NCI-H1417 treated with DMSO at 0.1 percent for 48 hours (cell line): ENCODE measurements around the gene LRRC32.
"Not testable (repeated sequence)": the region's sequence is repeated elsewhere in the genome, so short reads cannot be mapped to it uniquely, and the experiment has no call there.

Source experiments
- DNase-seq: peaks from one replicate; lab custom pipeline; 2025; lab: John Stamatoyannopoulos, UW

The LRRC32 gene

DNA sequence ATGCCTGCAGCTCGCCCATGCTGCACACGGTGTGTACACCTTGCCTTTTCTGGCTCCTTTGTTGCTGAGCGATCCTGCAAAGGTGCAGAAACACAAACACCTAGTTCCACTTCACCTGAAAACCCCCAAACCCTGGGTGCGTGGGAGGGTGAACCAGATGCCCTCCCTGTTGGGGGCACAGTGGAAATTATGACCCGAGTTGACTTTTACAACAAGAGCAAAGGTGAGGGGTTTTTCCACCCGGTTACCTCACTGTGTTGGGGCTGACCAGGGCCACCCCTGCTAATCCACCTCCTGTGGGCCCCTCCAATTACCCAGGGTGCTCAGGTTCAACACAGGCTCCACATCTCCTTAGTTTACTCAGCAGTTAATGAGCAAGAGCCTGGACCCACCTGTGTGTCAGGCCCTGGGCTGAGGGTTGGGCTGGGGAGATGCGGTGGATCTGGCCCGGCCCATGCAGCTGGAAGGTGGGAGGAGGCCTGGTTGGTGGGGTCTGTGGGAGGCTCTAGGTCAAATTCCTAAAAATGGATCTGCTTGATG, 42.1 kb downstream of the LRRC32 start:
- no peak for DNase-seq

GRCh38 chr11:76627606-76628005, 42.9 kb downstream of the LRRC32 start:
- DNase-seq: no peak

GRCh38 chr11:76626921-76627401, 43.6 kb downstream of the LRRC32 start:
- no peak for DNase-seq

GRCh38 chr11:76626266-76626665, 44.3 kb downstream of the LRRC32 start:
- DNase-seq: no peak

DNA sequence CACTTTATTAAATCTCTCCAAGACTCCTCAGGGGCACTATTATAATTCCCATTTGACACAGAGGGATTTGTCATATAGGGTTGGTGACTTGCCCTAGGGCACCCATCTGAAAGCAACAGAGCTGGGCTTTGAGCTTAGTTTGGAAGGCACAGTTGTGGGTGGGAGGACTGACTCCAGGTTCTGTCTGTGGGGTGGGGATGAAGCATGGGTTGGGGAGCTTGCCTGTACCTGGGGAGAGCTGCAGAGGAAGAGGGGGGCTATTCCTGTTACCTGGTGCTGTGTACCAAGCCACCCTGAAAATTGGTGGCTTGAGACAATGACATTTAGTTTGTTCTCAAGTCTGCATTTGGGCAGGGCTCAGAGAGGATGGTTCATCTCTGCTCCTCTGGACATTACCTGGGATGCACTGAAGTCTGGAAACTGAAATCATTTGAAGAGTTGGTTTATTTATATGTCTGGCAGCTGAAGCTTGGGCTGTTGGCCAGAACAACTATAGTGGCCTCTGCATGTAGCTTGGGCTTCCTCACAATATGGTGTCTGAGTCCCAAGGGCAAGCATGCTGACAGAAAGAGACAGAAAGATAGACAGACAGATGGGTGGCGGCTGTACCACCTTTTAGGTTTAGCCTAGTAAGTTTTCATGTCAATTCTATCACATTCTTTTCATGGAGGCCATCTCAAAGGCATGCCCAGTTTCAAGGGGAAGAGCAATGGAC, 44.9 kb downstream of the LRRC32 start:
- no peak for DNase-seq

GRCh38 chr11:76624500-76625379, 45.8 kb downstream of the LRRC32 start:
- DNase-seq: no peak

GRCh38 chr11:76623884-76624419, 46.6 kb downstream of the LRRC32 start:
- DNase-seq: no peak

GRCh38 chr11:76623171-76623883, 47.2 kb downstream of the LRRC32 start:
- no peak for DNase-seq

DNA sequence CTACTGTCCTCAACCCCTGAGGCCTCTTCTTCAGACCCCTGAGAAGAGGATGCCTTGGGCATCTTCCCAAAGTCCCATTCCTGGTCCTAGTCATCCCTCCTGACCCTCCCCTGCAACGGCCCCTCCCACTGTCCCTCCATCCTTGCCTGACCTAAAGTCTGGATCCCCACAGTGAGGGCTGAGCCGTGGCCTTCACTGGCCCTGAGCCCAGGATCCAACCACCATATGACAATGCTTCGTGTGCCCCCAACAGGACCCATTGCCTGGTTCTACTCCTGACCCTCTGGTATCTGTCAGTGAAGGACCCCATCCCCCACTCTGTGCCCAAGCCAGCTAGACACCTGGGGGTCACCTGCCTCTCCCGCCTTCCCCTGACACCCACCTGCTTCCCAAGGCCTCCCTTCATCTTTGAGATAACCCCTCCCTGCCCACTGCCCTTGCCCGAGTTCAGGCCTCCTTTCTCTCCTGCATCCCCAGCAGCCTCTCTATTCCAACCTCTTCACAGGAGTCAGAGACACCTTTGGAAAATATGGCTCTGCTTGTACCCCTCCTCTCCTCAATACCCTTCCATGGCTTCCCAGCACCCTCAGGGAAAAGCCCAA, 48.0 kb downstream of the LRRC32 start:
- no peak for DNase-seq

GRCh38 chr11:76621868-76622267, 48.7 kb downstream of the LRRC32 start:
- no peak for DNase-seq

- DNase-seq: no peak
Measured at GRCh38 chr11:76621466-76621865, 49.1 kb downstream of the LRRC32 start.

GRCh38 chr11:76620489-76620888, 50.1 kb downstream of the LRRC32 start:
- no peak for DNase-seq

DNA sequence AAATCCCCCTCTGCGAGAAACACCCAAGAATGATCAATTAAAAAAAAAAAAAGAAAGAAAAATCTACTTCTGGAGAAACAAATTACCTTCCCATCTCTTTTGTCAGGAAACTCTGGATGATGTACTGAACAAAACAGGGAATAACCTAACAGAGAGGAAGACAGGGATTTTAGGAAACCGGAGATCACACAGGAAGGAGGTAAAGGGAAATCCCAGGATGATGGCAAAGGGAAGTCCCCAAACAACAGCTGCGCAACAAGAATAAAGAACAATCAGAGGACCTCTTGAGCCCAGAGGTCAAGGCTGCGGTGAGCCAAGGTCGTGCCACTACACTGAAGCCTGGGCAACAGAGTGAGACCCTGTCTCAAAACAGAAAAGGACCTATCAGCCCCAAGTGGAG, 50.7 kb downstream of the LRRC32 start:
- not testable (repeated sequence) for DNase-seq

DNA sequence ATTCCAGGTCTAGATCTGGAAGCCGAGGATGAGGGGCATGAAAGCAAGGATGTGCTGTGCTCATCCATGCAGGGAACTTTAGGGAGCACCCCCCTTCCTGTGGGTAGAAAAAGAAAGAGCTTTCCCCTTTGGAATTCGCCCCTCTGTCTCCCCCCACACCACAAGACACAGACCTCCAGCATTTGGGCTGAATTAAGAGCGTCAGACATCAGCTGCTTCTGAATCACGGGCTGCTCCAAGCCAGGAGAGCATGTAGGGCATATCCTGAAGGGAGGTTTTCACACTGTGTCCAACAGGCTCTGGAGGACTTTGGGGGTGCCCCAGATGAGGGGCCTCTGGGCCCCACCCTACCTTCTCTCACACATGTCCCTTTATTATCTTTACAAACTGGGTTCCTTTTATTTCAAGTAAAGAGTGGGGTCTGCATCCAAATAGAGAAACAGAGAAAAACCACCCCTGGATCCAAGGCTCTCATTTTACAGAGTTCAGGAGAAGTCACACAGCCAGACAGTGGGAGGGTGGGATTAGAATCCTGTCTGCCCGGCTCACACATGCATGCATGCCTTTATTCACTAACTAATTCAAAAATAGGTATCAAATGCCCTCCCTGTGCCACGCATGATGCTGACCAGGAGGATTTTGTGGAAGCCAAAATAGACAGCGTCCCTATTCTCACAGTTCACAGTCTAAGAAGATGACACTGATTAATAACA, 52.8 kb downstream of the LRRC32 start:
- DNase-seq: no peak

DNA sequence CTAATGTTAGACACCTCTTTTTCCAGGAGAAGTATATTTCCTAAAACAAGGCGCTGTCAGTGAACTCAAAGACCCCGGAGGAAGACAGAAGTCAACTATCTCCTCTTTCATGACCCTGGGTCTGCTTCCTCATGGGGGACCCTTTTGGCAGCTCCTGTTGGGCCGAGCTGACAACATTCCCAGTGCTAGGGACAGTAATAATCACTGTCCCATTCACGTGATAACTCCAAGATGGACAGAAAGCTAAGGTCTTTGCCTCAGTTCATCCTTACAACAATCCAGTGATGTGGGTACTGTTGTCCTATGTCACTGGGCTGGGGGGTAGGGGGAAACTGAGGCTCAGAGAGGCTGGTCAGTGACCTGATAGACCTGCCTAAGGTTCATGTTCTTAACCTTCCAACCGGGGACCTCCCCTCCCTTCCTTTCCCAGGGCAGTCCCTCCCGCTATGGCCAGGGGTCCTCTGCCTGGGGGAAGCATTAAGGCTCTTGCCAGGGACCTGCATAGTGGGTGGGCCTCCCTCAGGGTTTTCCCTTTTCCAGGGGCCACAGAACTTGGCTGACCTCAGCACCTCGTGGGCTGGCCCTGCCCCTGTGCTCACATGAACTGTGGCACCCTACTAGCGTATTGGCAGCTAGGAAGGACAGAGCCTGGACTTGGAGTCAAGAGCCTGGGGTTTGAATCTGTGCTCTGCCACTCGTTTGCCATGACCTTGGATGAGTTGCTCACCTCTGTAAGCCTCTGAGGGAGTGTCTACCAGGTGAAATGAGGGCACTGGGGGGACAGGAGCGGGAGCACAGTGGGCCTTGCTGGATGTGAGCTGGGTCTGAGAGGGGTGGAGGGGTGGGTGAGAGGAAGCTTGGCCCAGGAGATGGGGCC, 53.6 kb downstream of the LRRC32 start:
- DNase-seq: no peak

GRCh38 chr11:76615950-76616349, 54.6 kb downstream of the LRRC32 start:
- no peak for DNase-seq

GRCh38 chr11:76614471-76615179, 55.9 kb downstream of the LRRC32 start:
- DNase-seq: no peak

GRCh38 chr11:76613901-76614300, 56.6 kb downstream of the LRRC32 start:
- DNase-seq: no peak

GRCh38 chr11:76612226-76612625, 58.3 kb downstream of the LRRC32 start:
- DNase-seq: no peak
